GM21381 (cell line): ENCODE measurements around the gene C6orf141.
"Not testable (repeated sequence)": the region's sequence is repeated elsewhere in the genome, so short reads cannot be mapped to it uniquely, and the experiment has no call there.

Source experiments
- ATAC-seq: cut with Tn5 transposase; IDR thresholded peaks from one replicate; pipeline ENCODE4 v1.9.1; 2021; ENCODE audit warnings: mild to moderate bottlenecking, moderate library complexity; ENCODE audit not compliant: unreplicated experiment

Gene C6orf141

DNA sequence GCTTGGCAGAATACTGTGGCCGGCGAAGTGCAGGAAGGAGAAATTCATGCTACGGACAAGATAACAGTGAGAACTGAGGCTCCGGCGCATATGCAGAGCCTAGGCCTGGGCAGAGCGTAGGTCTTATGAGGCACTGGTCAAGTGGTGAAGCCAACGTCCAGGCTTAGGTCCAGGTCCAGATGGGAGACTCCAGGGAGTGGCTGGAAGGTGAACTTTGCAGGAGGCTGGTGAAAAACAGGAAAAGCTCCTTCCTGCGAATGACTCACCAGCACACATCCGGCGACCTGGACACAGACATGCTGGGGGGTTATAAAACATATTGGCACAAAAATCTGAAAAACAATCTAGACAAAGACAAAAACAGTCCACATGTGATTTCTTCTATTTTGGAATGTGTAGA, 15.4 kb downstream of the C6orf141 start:
- no peak for ATAC-seq

DNA sequence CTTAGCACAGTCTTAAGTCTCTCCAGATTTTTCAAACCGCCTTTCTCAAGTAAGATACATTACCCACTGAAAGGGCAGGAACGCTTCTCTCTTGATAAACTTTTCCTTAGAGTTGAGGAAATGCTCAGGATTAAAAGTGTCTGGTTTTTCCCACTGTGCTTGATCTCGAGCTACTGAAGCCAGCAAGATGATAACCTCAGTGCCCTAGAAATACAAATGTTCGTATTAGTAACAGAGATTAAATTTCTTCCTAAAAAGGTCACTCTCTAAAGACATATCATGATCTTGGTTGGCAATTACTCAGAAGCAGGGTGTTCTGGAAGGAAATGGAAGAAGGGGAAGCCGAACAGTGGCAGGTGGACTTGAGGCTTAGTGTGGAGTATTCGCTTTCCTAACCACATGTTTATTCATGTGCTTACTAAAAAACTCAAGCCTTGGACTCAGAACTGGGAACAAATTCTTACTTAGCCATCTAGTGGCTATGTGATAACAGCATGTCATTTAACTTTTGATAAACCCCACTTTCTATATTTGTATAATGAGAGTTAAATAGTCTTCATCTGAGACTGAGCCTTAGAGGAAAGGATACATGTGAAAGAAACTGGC, 20.1 kb downstream of the C6orf141 start:
- no peak for ATAC-seq

DNA sequence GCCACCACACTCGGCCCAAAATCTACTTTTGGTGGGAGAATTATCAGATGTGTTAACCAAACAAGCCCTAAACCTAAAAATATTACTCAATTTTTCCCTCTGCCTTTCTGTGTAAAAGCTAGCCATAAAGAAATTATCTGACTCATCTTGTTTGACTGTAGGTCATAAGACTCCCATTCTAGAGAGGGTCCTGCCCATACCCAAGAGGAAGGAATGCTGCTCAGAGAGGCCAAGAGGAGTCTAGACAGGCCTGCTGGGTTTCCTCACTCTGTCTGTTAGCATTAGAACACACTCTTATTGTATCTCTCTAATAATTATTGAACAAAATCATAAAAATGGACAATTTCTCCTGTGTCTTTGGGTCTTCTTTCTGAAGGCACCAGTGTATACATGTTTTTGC, 26.1 kb downstream of the C6orf141 start:
- no peak for ATAC-seq

DNA sequence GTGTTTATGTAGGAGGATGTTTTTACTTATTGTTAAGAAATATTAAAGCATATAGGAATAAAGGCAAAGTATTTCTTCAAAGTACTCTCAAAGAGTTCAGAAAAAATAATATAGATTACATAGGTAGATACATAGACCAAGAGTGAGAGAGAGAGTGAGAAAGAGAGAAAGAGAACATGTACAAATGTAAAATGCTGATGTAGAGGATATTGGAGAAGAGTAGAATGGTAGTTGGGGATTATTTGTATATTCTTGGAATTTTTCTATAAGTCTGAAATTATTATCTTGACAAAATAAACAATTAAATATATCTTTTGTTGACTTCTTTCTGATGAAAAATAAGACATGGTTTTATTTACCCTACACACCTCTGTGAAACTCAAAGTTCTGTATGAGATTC, 29.2 kb downstream of the C6orf141 start:
- ATAC-seq: no peak

DNA sequence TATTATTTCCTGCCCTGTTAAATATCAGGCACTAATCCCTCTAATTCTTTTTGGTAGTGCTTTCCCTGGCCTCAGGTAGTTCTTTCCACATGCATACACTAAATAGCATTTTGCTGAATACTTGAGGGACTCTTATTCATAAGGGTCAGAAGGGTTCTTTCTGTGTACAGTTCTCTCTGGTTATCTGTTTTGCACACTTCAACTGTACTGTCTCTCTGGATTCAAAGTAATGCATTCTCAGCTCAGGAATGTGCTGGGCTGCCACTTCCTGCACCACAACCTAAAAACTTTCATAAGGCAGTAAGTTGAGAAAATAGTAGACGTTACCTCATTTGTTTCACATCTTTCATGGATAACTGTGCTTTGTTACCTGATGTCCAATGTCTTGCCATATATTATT, 32.1 kb downstream of the C6orf141 start:
- ATAC-seq: no peak

DNA sequence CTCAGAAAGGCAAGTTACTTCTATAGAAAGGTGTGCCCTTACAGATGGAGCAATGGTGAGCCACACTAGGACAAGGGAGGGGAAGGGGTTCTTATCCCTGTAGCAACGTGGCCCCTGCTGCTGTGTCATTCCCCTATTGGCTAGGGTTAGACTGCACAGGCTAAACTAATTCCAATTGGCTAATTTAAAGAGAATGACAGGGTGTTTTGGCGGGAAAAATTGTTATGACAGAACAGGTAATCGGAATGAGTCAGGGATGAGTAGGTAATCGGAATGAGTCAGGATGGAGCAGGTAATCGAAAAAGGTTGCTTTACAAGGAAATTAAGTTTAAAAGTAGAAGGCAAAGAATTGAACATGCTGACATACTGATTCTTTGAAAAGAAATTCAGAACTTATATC, 36.8 kb downstream of the C6orf141 start:
- not testable (repeated sequence) for ATAC-seq
